PC-9 (cell line): Measurements from ENCODE around the gene CSRP2. TPM values are rescaled to one million over a fixed set of nuclear protein-coding genes. Genes with fewer than 3 reads are reported as not detected.

ENCODE experiments used
- BruUV-seq: library from RNA; stranded (reverse); fragments of 400-500 nt; replicated peaks from 2 replicates; lab custom pipeline; 2021; lab: Mats Ljungman, UMichigan
- CTCF ChIA-PET: fragments of 300-600 bp; sonication (Branson Sonifier 250); formaldehyde crosslinking; loops from one replicate; lab custom pipeline; 2022; ENCODE audit warnings: antibody characterized with exemption; lab: Charles Lee
- POLR2A ChIA-PET: fragments of 300-600 bp; sonication (Branson Sonifier 250); formaldehyde crosslinking; loops from one replicate; lab custom pipeline; 2022; ENCODE audit warnings: antibody characterized with exemption; ENCODE audit not compliant: unreplicated experiment; lab: Charles Lee
- DNase-seq, 2 experiments: peaks; one replicate each; pipeline versions ENCODE4 v3.0.0 to v3.0.0-alpha.2; 2015 to 2022; ENCODE audit warnings: mixed read lengths in 1 of 2
- H2AFZ ChIP-seq: fragments of 200-600 bp; sonication (generic); 2 replicates; pipeline ENCODE4 v1.8.1; 2017; ENCODE audit warnings: antibody characterized with exemption
- H3F3A ChIP-seq: fragments of 200-600 bp; sonication (generic); 2 replicates; pipeline ENCODE4 v1.8.1; 2017; ENCODE audit warnings: antibody characterized with exemption, mild to moderate bottlenecking, low read depth; ENCODE audit not compliant: insufficient read depth
- H3K27ac ChIP-seq: fragments of 200-600 bp; sonication (generic); 2 replicates; pipeline ENCODE4 v1.6.1; 2016; ENCODE audit warnings: mixed run types
- H3K27me3 ChIP-seq: fragments of 200-600 bp; sonication (generic); 2 replicates; pipeline ENCODE4 v1.6.1; 2016; ENCODE audit warnings: low read depth, mixed run types; ENCODE audit not compliant: insufficient read depth
- H3K36me3 ChIP-seq: fragments of 200-600 bp; sonication (generic); 2 replicates; pipeline ENCODE4 v1.6.1; 2016; ENCODE audit warnings: low read depth, mixed run types
- H3K4me1 ChIP-seq: fragments of 200-600 bp; sonication (generic); replicated peaks from 2 replicates; pipeline ENCODE4 v1.6.1; 2016; ENCODE audit warnings: mixed run types; ENCODE audit not compliant: insufficient read depth
- H3K4me2 ChIP-seq: fragments of 200-600 bp; sonication (generic); 2 replicates; pipeline ENCODE4 v1.6.1; 2017; ENCODE audit warnings: mixed run types
- H3K4me3 ChIP-seq: fragments of 200-600 bp; sonication (generic); 2 replicates; pipeline ENCODE4 v1.6.1; 2016; ENCODE audit warnings: mixed run types
- H3K79me2 ChIP-seq: fragments of 200-600 bp; sonication (generic); 2 replicates; pipeline ENCODE4 v1.6.1; 2017; ENCODE audit warnings: low read depth, mixed run types
- H3K9me2 ChIP-seq: fragments of 200-600 bp; sonication (generic); 2 replicates; pipeline ENCODE4 v1.8.1; 2017; ENCODE audit warnings: mild to moderate bottlenecking; ENCODE audit not compliant: insufficient read depth
- H3K9me3 ChIP-seq: fragments of 200-600 bp; sonication (generic); 2 replicates; pipeline ENCODE4 v1.8.1; 2016; ENCODE audit warnings: low read depth; ENCODE audit not compliant: insufficient read depth
- H4K20me1 ChIP-seq: fragments of 200-600 bp; sonication (generic); 2 replicates; pipeline ENCODE4 v1.8.1; 2017; ENCODE audit not compliant: insufficient read depth
- EZH2 ChIP-seq: fragments of 200-600 bp; sonication (generic); IDR thresholded peaks from 2 replicates; pipeline ENCODE4 v1.8.0; 2017; ENCODE audit warnings: antibody characterized with exemption, low read depth
- intact Hi-C: fragments of 100-400 bp; cut with micrococcal nuclease; formaldehyde crosslinking; loops from one replicate; pipeline ENCODE4 v1.10.0; 2022; ENCODE audit not compliant: unreplicated experiment
- total RNA-seq: library from RNA; stranded (reverse); gene quantifications from 2 replicates; pipeline ENCODE4 v1.2.3, GENCODE V29; 2021
- TF ChIP-seq, protein P1 (sequence below): fragments of 200-600 bp; sonication (generic); conservative IDR thresholded peaks from 2 replicates; pipeline ENCODE4 v1.6.1; 2017; ENCODE audit warnings: mixed run types, antibody characterized with exemption, mild to moderate bottlenecking, moderate library complexity

The CSRP2 gene
- total RNA-seq, 1 experiment from 2014 or later, result 4.1 TPM

DNA sequence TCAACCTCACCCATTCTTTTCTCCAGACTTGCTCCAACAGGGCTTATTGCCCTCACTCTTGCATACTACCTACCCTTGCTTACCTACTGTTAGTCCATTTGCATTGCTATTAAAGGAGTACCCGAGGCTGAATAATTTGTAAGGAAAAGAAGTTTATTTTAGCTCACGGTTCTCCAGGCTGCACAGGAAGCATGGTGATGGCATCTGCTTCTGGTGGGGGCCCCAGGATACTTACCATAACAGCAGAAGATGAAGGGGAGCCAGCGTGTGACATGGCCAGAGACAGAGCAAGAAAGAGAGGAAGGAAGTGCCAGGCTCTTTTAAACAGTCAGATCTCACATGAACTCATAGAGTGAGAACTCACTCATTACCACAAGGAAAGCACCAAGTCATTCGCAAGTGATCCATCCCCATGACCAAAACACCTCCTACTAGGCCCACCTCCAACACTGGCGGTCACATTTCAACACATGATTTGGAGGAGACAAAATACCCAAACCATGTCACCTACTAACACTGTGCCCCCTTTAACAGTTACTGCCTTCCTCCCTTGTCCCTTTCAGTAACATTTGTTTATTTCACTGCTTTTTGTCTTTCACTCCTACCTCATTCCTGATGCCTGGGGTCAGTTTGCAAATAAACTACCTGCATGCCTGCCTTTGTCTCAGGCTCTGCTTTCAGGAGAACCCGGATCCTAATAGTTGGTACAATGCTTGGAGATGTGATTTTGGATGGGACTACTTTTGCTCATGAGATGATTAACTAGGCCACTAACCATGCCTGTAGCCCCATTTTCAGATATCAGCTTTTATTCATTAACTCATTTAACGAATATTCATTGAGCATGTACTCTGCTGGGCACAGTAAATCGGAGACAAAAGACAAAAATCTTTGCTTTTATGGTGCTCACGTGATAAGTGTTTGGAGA lies 41.6 kb upstream of the CSRP2 start:
- Histone ChIP-seq H3K4me1 (no peaks in the 10 kb centered on the region), H3K4me2 (no peak overlapping the region), H3K27ac (no peak overlapping the region), H3F3A (no peaks in the 10 kb centered on the region), H4K20me1 (no peaks in the 10 kb centered on the region), H3K9me3 (no peaks in the 10 kb centered on the region), H3K9me2 (no peaks in the 10 kb centered on the region), H3K79me2 (no peaks in the 10 kb centered on the region), H3K4me3 (no peak overlapping the region), H2AFZ (no peak overlapping the region), H3K27me3 (no peaks in the 10 kb centered on the region), H3K36me3 (no peaks in the 10 kb centered on the region)
- DNase-seq, result no peak
- CTCF ChIA-PET, result no interaction called here
- POLR2A ChIA-PET, result no interaction called here
- BruUV-seq, result no TSS peak
- intact Hi-C loops, result no loop called here
- TF ChIP-seq EZH2, result no peak
- TF ChIP-seq, protein P1, sequence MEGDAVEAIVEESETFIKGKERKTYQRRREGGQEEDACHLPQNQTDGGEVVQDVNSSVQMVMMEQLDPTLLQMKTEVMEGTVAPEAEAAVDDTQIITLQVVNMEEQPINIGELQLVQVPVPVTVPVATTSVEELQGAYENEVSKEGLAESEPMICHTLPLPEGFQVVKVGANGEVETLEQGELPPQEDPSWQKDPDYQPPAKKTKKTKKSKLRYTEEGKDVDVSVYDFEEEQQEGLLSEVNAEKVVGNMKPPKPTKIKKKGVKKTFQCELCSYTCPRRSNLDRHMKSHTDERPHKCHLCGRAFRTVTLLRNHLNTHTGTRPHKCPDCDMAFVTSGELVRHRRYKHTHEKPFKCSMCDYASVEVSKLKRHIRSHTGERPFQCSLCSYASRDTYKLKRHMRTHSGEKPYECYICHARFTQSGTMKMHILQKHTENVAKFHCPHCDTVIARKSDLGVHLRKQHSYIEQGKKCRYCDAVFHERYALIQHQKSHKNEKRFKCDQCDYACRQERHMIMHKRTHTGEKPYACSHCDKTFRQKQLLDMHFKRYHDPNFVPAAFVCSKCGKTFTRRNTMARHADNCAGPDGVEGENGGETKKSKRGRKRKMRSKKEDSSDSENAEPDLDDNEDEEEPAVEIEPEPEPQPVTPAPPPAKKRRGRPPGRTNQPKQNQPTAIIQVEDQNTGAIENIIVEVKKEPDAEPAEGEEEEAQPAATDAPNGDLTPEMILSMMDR, result no peak

DNA sequence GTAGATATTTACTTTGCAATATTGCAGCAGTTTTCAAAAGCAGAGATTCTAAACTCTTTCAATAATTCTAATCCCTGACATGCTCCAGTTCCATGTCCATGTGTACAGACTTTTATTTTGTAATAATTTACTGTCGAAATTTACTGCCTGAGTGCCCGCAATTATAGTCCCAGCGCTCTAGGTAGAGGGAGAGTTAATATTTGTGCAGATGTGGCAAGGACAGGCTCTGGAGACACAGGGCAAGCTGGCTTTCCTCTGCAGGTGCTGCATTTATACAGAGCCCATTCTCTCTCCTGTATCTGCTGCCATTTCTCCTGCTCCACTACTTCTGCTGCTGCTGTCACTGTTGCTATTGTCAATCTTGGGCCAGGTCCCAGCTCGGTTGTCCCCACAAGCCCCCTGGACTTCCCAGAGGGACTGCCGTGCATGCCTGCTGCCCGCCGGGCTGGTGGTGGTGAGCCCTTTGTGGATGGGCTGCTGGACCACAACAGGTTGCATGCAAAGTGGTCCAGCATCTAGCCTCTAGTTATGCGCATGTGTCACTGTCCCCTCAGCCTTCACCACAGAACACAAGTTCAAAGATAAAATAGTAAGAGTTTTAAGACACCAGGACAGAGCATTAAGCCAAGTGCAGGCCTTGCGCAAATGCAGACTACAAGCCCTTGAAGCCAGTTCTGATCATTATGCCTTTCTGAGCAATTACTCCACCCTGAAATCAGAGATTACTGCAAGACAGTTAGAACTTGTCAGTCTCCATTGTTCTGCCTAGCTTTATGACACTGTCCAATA lies 40.8 kb upstream of the CSRP2 start:
- Histone ChIP-seq H3K27ac (no peak overlapping the region), H3K4me2 (no peak overlapping the region), H4K20me1 (no peaks in the 10 kb centered on the region), H3K36me3 (no peaks in the 10 kb centered on the region), H3K4me1 (no peaks in the 10 kb centered on the region), H2AFZ (no peak overlapping the region), H3F3A (no peaks in the 10 kb centered on the region), H3K79me2 (no peaks in the 10 kb centered on the region), H3K9me3 (no peaks in the 10 kb centered on the region), H3K27me3 (no peaks in the 10 kb centered on the region), H3K9me2 (no peaks in the 10 kb centered on the region), H3K4me3 (no peak overlapping the region)
- TF ChIP-seq EZH2, result no peak
- TF ChIP-seq, protein P1, result no peak
- intact Hi-C loops, result loop anchor here (10.0 kb wide), 1 partner anchor 295 kb away; no protein-coding TSS in a partner anchor
- no peak for DNase-seq
- ChIA-PET POLR2A (no interaction called here), CTCF (no interaction called here)
- BruUV-seq, result no TSS peak

DNA sequence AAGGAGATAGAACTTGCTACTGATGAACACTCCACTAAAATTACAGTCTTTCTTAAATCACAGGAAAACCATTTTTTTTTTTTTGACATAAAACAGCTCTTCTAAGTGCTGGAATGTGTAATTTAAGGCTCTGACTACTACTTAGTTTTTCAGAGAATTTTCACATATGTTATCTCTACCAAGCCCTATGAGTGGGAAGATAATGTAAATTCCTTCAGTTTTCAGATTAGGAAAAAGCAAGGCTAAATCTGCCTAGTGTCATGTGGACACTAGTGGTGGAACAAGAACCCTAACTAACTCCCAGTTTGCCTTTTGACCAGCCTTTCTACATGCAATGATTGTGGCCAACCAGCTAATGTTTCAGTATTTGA lies 37.3 kb upstream of the CSRP2 start:
- H3K4me1 ChIP-seq, result no peaks in the 10 kb centered on the region
- H3K9me2 ChIP-seq, result no peaks in the 10 kb centered on the region
- H3K27me3 ChIP-seq, result no peaks in the 10 kb centered on the region
- no TSS peak for BruUV-seq
- no peaks in the 10 kb centered on the region for H3K79me2 ChIP-seq
- intact Hi-C loops, result loop anchor here (10.0 kb wide), 1 partner anchor 291 kb away; no protein-coding TSS in a partner anchor
- H4K20me1 ChIP-seq, result no peaks in the 10 kb centered on the region
- no peak overlapping the region for H2AFZ ChIP-seq
- ChIA-PET CTCF (no interaction called here), POLR2A (no interaction called here)
- no peak overlapping the region for H3K27ac ChIP-seq
- no peaks in the 10 kb centered on the region for H3K36me3 ChIP-seq
- no peak overlapping the region for H3K4me3 ChIP-seq
- no peaks in the 10 kb centered on the region for H3K9me3 ChIP-seq
- no peak for TF ChIP-seq EZH2
- TF ChIP-seq, protein P1, result no peak
- no peak overlapping the region for H3K4me2 ChIP-seq
- H3F3A ChIP-seq, result no peaks in the 10 kb centered on the region
- no peak for DNase-seq
